ENCODE data around the gene ALDH1L1. TPM values are rescaled to one million over a fixed set of nuclear protein-coding genes. Genes with fewer than 3 reads are reported as not detected.

The ALDH1L1 gene
- total and polyA plus RNA-seq, 9 of the 15 experiments (the other 6 are each of a cell fraction or from before 2014, with no cell fraction given): 0.06 to 1.9 (median 0.57) TPM; not detected in 1

DNA sequence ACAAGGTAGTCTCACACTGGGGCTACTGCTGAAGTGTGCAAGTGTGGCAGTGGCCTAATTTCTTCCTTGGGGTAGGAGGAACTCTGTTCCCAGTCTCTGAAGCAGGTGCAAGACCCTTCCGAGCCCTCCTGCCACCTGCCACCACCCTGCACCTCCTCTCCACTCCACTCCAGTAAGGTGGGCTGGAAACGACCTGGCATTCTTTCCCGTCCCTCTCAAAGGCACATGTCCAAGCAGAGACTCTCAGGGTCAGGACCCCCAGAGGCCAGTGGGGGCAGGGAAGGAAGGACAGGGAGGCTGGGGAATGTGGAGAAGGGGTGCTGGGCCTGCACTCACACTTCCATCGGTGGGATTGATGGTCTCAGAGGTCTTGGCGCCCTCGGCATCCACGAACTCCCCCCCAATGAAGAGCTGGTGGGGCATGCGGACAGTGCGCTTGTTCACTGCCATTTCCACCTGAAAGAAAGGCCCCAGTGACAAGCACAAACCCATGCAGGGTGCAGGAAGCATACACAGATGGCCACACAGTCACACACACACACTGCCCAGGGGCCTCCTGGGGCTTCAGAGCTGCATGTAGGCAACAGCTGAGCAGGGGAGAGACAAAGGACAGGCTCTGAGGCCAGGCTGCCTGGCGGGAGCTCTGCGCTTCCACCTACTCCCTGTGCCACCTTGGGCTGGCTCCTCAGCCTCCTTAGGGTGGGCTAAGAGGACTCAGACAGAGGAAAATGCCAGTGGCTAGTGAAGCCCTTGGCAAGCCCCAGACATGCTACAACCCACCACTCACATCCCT, 43.8 kb downstream of the ALDH1L1 start:
- no peak overlapping the region for H3K4me3 ChIP-seq
- H3K79me2 ChIP-seq (ENCODE audit: control insufficient read depth, insufficient read depth, low read length): no peaks in the 10 kb centered on the region
- POLR2A ChIA-PET: no interaction called here
- H3K36me3 ChIP-seq (ENCODE audit: control insufficient read depth, insufficient read depth, low read length): no peaks in the 10 kb centered on the region
- in situ Hi-C loops (cut with MboI) (loop anchor here (25.0 kb wide), 1 partner anchor 251 kb away; the partner anchor contains the start of gene CFAP100), intact Hi-C loops (cut with micrococcal nuclease) (no loop called here)
- no peak overlapping the region for H3K27ac ChIP-seq (ENCODE audit: extremely low read depth, low read depth, low read length)
- H3K9me1 ChIP-seq (ENCODE audit: control insufficient read depth, insufficient read depth, low read length): no peaks in the 10 kb centered on the region
- DNase-seq (ENCODE audit: extremely low read depth in 1 of 4, low spot score in 3 of 4) (no peak), FAIRE-seq (no peak), ATAC-seq (no peak)
- H4K20me1 ChIP-seq (replicated peaks; ENCODE audit: control insufficient read depth, insufficient read depth, low read length): 0 out of 2 replicates have a peak, but pooled peaks cover 9% of the 10 kb centered on the region
- 8% methylated on average over 8 of the region's 11 CpGs for WGBS (ENCODE audit: insufficient coverage, low coverage, missing lambda C conversion rate)
- H3K4me1 ChIP-seq (replicated peaks in 1 of 2; ENCODE audit: control insufficient read depth in 2 of 2, insufficient read depth in 2 of 2, low read length in 2 of 2): no peaks in the 10 kb centered on the region; a peak in 1 of 5 replicates
- H3K9ac ChIP-seq (ENCODE audit: insufficient read depth in 1 of 2, low read depth in 2 of 2, low read length in 2 of 2): no peak overlapping the region
- peaks cover 0 to 22% of the 10 kb centered on the region in 2 experiments; a peak in 2 of 5 replicates for H3K27me3 ChIP-seq (ENCODE audit: control insufficient read depth in 2 of 2, insufficient read depth in 2 of 2, low read length in 2 of 2)
- no peak overlapping the region for H2AFZ ChIP-seq (ENCODE audit: low read depth, low read length)
- H3K4me2 ChIP-seq (ENCODE audit: insufficient read depth, low read length): no peak overlapping the region
- BruUV-seq (replicated peaks): no TSS peak
- CTCF ChIA-PET (ENCODE audit: low intra/inter-chr PET ratio): interaction anchor here (1.0 kb wide), 1 partner anchor 252 kb away, joined by 3 read pairs; no protein-coding TSS in a partner anchor
- H3K9me3 ChIP-seq (replicated peaks; ENCODE audit: control insufficient read depth, insufficient read depth, low read depth, low read length): no peaks in the 10 kb centered on the region
- TF ChIP-seq ARID2 (IDR thresholded peaks at IDR 0.05): no peak
- TF ChIP-seq, protein P1, sequence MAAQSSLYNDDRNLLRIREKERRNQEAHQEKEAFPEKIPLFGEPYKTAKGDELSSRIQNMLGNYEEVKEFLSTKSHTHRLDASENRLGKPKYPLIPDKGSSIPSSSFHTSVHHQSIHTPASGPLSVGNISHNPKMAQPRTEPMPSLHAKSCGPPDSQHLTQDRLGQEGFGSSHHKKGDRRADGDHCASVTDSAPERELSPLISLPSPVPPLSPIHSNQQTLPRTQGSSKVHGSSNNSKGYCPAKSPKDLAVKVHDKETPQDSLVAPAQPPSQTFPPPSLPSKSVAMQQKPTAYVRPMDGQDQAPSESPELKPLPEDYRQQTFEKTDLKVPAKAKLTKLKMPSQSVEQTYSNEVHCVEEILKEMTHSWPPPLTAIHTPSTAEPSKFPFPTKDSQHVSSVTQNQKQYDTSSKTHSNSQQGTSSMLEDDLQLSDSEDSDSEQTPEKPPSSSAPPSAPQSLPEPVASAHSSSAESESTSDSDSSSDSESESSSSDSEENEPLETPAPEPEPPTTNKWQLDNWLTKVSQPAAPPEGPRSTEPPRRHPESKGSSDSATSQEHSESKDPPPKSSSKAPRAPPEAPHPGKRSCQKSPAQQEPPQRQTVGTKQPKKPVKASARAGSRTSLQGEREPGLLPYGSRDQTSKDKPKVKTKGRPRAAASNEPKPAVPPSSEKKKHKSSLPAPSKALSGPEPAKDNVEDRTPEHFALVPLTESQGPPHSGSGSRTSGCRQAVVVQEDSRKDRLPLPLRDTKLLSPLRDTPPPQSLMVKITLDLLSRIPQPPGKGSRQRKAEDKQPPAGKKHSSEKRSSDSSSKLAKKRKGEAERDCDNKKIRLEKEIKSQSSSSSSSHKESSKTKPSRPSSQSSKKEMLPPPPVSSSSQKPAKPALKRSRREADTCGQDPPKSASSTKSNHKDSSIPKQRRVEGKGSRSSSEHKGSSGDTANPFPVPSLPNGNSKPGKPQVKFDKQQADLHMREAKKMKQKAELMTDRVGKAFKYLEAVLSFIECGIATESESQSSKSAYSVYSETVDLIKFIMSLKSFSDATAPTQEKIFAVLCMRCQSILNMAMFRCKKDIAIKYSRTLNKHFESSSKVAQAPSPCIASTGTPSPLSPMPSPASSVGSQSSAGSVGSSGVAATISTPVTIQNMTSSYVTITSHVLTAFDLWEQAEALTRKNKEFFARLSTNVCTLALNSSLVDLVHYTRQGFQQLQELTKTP (IDR thresholded peaks at IDR 0.05; ENCODE audit: low read depth in 1 of 2, partially characterized antibody in 2 of 2): no peak
- TF ChIP-seq CUX1 (CRISPR knock-in tag; IDR thresholded peaks at IDR 0.05): no peak
- no peak for TF ChIP-seq ZNF384 (IDR thresholded peaks at IDR 0.05; ENCODE audit: low read depth, low read length)
- TF ChIP-seq TARDBP (IDR thresholded peaks at IDR 0.05): no peak
- no peak for TF ChIP-seq PHF21A (IDR thresholded peaks at IDR 0.05; ENCODE audit: borderline replicate concordance, low read depth)
- TF ChIP-seq MITF (IDR thresholded peaks at IDR 0.05): no peak
